COR-L47 (cell line): ENCODE measurements around the gene HNRNPLL.

Experiments used
- DNase-seq: peaks from one replicate; lab custom pipeline; 2025; lab: John Stamatoyannopoulos, UW

The HNRNPLL gene

DNA sequence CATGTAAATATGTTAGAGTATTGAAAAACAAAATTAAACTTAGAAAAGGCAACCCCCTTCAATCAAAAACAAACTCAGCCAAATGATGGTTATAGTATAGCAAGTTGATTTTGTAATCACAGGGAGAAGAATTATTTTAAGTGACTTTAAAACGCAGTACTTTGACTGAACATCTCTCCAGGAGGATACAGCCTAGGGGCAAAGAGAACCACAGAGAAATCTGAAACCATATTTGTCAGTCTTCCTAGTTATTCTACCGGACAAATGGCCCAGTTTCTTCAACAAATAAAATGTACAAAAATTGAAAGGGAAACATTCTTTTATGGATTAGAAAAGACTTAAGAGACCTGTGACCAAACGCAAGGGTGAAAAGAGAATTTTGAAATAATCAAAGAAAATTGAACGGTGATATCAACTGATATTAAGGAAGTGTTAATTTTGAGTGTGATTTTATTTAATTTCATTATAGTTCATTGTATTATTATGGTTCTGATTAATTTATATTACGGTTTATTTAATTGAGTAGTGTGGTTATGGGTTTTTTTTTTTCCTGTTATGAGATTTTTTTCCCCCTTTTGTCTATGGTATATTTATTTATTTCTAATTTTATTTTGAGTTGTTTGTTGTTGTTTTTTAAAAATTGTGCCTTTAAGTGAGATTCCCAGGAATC is 75.3 kb downstream of the HNRNPLL start:
- no peak for DNase-seq

DNA sequence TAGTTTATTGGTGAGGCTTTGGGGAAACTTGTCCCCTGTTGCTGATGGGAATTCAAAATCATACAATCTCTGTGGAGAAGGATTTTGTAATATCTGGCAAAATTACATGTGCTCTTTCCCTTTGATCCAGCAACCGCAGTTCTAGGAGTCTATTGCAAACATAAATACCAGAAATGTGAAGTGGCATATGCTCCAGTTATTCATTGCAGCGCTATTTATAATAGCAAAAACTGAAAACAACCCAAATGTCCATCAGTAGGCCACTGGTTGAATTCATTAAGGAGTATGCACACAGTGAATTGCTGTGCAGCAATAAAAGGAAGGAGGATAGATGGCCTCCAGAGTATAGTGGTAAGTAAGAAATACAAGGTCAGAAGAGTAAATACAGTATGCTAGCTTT is 76.5 kb downstream of the HNRNPLL start:
- DNase-seq: no peak

DNA sequence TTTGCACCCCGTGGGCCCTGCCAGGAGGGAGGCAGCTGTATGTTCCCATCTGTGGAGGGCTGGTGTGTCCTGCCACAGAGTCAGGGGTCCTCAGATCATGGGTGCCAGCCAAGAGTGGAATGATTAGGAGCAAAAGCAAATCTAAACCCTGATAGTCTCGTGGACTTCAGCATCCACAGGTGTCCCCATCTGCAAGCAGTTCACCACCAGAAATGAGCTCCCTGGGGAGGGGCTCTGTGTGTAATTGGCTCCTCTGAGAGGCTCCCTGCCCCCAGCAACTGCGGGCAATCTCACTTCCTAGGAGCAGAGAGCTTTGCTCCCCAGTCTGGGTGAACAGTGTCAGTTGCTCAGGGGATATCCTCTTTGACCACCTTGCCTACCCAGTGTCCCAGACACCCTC is 78.1 kb downstream of the HNRNPLL start:
- no peak for DNase-seq

DNA sequence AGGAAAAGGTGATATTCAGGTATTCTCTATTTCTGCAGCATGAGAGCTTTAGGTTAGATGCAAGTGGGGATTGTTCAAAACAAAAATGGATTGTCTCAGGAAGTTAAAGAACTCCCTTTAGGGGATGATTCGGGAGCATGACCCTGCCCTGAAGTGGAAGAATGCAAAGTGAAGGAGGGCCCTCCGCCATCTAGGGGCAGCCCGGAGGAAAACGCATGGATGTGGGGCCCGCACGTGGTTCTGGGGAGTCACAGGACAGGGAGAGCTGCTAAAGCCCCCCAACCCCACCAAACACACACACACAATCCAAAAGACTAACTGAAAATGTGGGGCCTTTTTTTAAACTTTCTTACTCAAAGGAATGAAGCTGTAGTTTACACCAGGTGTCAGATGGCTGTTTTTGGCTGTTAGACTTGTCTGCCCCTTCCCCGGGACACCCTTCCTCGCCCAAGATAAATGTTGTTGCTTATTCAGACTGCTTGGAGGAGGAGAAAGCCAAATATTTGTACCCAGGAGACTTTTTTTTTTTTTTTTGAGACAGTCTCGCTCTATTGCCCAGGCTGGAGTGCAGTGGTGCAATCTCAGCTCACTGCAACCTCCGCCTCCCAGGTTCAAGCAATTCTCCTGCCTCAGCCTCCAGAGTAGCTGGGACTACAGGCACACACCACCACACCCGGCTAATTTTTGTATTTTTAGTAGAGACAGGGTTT is 78.8 kb downstream of the HNRNPLL start:
- DNase-seq: no peak

DNA sequence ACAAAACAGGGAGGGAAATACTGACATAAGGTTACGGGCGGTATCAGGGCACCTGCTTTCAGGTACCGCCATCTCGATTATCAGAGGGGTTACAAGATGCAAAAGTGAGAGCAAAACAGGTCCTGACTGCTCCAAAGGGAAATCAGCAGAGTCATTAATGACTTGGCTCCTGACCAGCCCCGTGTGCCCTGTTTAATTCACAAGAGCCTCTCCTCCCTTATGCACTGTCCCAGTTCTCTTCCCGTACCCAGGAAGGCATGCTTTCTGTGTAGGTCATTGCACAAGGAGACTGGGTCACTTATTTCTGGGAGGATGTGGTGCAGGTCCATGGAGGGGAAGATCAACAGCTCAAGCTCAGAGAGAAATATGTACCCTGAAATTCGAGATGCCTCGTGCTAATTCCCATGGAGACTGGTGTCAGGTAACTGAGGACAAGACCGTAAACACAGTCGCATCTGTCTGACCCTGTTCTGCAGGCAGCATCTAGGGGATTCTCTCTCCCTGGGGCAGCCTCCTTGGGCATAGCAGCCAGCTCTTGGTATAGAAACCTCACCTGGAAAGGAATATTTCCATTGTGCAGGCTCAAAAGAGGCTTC is 79.9 kb downstream of the HNRNPLL start:
- DNase-seq: no peak

DNA sequence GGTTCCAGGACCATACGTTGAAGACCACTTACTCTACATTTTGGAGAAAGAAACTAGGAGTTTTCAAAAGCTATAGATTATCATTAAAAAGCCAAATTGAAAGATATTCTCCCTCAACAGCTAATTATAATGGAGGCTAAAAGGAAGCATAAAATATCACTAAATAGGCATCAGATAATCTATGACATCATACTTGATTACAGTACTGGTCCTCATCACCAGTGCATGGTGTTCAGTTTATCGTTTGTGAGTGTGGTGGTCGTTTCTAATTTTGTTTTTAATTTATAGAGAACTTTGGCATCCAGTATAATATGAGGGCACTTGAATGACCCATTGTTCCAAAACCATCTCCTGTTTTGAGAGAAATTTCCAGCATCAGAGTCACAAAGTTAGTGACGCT is 80.9 kb downstream of the HNRNPLL start:
- no peak for DNase-seq

DNA sequence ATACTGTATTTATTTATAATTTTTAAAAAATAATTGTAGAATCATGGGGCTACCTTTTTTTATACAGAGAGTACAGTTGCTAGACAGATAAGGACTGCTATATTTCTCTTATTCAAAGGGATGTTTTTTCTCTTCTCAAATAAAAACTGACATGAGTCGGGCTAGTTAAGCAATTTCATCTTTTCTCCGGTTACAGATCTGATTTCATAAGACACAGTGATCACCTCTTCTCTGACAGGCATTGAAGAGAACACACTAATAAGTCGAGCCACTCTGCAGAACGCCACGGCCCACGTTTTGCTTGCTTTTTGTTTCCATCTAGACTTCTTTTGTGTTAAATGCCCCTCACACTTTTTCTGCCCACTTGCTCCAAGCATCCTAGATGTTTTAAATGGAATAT is 85.4 kb downstream of the HNRNPLL start:
- no peak for DNase-seq

DNA sequence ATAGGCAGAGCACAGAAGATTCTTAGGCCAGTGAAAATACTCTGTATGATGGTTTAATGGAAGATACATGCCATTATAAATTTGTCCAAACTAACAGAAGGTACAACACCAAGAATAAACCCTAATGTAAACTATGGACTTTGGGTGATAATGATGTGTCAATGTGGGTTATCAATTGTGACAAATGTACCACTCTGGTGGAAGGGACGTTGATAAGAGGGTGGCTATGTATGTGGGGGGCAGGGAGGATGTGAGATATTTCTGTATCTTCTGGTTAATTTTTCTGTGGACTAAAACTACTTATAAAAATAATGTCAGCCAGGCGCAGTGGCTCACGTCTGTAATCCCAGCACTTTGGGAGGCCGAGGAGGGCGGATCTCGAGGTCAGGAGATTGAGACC is 86.2 kb downstream of the HNRNPLL start:
- DNase-seq: no peak

DNA sequence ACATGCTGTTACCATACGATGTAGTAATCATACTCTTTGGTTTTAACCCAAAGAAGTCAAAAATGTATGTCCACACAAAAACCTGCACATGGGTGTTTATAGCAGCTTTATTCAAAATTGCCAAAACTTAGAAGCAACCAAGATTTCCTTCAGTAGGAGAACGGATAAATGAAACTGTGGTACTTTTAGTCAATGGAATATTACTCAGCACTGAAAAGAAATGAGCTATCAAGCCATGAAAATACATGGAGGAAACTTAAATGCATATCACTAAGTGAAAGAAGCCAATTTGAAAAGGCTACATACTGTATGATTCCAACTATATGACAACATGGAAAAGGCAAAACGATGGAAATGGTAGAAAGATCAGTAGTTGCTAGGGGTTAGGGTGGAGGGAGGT is 86.6 kb downstream of the HNRNPLL start:
- DNase-seq: no peak

DNA sequence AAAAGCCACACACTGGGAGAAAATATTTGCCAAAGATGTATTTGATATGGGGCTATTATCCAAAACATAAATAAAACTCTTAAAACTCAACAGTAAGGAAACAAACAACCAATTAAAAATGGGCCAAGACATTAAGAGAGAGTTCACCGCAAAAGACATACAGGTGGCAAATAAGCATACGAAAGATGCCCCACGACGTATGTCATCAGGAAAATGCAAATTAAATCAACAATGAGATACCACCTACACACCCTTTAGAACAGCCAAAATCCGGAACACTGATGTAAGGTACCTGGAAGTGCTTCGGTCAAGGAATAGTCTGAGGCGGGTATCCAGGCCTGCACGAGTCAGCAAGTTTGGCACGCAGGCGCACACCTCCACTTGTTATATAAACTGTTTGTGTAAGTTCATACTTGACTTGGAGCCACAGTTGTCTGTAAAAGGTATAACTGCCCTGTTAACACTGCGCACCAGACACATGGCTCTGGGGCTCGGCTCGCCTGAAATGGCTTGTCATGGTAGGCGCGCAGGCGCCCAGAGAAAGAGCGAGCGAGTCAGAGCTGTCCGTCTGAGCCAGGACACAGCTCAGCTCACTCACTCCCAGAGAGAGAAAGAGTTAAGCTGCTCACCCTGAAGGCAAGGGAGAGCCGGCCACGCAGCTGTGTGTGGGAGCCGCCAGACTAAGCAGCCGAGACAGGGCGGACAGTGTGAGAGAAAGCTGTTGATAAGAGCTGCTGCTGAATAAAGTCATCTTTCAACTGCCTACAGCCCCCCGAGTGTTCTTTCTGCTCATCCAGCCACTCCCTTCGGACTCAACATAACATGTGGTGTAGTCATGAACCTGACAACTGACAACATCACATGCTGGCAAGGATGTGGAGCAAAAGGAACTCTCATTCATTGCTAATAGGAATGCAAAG is 87.3 kb downstream of the HNRNPLL start:
- DNase-seq: no peak

DNA sequence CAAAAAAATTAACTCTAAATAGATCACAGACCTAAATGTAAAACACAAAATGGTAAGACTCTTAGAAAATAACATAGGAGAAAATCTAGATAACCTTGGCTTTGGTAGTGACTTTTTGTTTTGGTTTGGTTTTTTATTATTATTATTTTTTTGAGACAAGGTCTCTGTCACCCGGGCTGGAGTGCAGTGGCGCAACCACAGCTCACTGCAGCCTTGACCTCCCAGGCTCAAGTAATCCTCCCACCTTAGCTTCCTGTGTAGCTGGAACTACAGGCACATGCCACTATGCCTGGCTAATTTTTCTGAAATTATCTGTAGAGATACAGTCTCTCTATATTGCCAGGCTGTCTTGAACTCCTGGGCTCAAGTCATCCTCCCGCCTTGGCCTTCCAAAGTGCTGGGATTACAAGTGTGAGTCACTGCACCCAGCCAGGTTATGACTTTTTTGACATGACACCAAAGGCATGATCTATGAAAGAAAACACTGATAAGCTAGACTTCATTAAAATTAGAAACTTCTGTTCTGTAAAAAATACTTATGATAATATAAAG is 88.0 kb downstream of the HNRNPLL start:
- DNase-seq: no peak

DNA sequence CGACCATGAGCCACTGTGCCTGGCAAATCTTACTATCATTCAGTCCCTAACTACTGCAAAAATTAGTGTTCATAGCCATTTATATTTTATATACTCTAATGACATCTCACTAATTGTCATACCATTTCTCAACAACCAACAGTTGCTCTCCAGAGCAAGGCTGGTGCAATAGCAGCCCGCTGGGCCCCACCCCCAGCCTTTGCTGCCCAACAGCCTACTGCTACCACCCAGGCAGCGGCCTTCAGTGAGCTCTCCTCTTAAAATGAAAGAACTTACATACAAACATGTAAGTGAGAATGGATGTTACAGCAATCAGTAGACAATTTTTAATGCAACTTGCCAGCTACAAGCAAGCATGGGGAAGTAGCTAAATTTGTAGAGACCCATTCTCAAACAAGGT is 90.5 kb downstream of the HNRNPLL start:
- no peak for DNase-seq
